ENCODE measurements around the gene RGS7. TPM values are rescaled to one million over a fixed set of nuclear protein-coding genes. Genes with fewer than 3 reads are reported as not detected.

RGS7 gene
- total RNA-seq: not detected
- polyA plus RNA-seq: not detected
- 0 to 0.09 (median 0.07) reads per million in 6 experiments for total RNA-seq

- POLR2A ChIA-PET: no interaction called here
- peaks cover 0 to 10% (median 5%) of the 10 kb centered on the region in 4 donors for H3K4me1 Mint-ChIP-seq
- no peaks in the 10 kb centered on the region for H3K36me3 Mint-ChIP-seq
- peaks cover 0 to 2% (median 0%) of the 10 kb centered on the region in 9 donors for H3K9me3 Mint-ChIP-seq
- H3K27me3 Mint-ChIP-seq: peaks cover 21 to 75% (median 39%) of the 10 kb centered on the region in 5 donors
- no peak within 1 kb of the TSS for H3K27ac Mint-ChIP-seq
- peak within 1 kb of the TSS in 8 of 10 donors; percentile 38 to 85 (median 59) for H3K4me3 Mint-ChIP-seq
- no peak for DNase-seq
- ATAC-seq: no peak
Measured at GRCh38 chr1:241356519-241357365, at the start of gene RGS7. RGS7 (minus strand) TSS chr1:241357205.

- Mint-ChIP-seq H3K27ac (no peak overlapping the region), H3K27me3 (peaks cover 2 to 36% (median 15%) of the 10 kb centered on the region in 5 donors), H3K4me1 (no peaks in the 10 kb centered on the region), H3K36me3 (no peaks in the 10 kb centered on the region), H3K9me3 (peaks cover 0 to 17% (median 0%) of the 10 kb centered on the region in 9 donors), H3K4me3 (no peak overlapping the region)
- ATAC-seq: no peak
- DNase-seq: no peak
- POLR2A ChIA-PET: no interaction called here
Measured at GRCh38 chr1:241406421-241406820, 49.4 kb upstream of the RGS7 start.

- Mint-ChIP-seq H3K9me3 (peaks cover 0 to 17% (median 2%) of the 10 kb centered on the region in 9 donors), H3K4me1 (no peaks in the 10 kb centered on the region), H3K4me3 (no peak overlapping the region), H3K27ac (no peak overlapping the region), H3K36me3 (no peaks in the 10 kb centered on the region), H3K27me3 (peaks cover 0 to 24% (median 4%) of the 10 kb centered on the region in 5 donors)
- ATAC-seq: no peak
- POLR2A ChIA-PET: no interaction called here
- DNase-seq: no peak
Measured at GRCh38 chr1:241401156-241401555, 44.2 kb upstream of the RGS7 start.

- DNase-seq (no peak), ATAC-seq (no peak)
- H3K4me3 Mint-ChIP-seq: no peak overlapping the region
- H3K27ac Mint-ChIP-seq: no peak overlapping the region
- POLR2A ChIA-PET: no interaction called here
- H3K36me3 Mint-ChIP-seq: no peaks in the 10 kb centered on the region
- H3K27me3 Mint-ChIP-seq: peaks cover 1 to 36% (median 11%) of the 10 kb centered on the region in 5 donors
- H3K4me1 Mint-ChIP-seq: no peaks in the 10 kb centered on the region
- peaks cover 0 to 5% (median 0%) of the 10 kb centered on the region in 9 donors for H3K9me3 Mint-ChIP-seq
Measured at GRCh38 chr1:241396747-241397681, 40.0 kb upstream of the RGS7 start.

GRCh38 chr1:241391926-241392710 is 35.1 kb upstream of the RGS7 start:
- POLR2A ChIA-PET: no interaction called here
- no peaks in the 10 kb centered on the region for H3K36me3 Mint-ChIP-seq
- H3K27ac Mint-ChIP-seq: no peak overlapping the region

GRCh38 chr1:241390526-241390925 is 33.5 kb upstream of the RGS7 start:
- no peak for ATAC-seq
- Mint-ChIP-seq H3K27ac (no peak overlapping the region), H3K4me3 (no peak overlapping the region), H3K4me1 (no peaks in the 10 kb centered on the region), H3K36me3 (no peaks in the 10 kb centered on the region), H3K27me3 (peaks cover 1 to 32% (median 15%) of the 10 kb centered on the region in 5 donors), H3K9me3 (peaks cover 0 to 2% (median 0%) of the 10 kb centered on the region in 9 donors)
- POLR2A ChIA-PET: no interaction called here
- no peak for DNase-seq

More at GRCh38 chr1:241391926-241392710, 35.1 kb upstream of the RGS7 start:
- DNase-seq (no peak), ATAC-seq (no peak)
- H3K4me3 Mint-ChIP-seq: no peak overlapping the region
- H3K9me3 Mint-ChIP-seq: peaks cover 0 to 4% (median 0%) of the 10 kb centered on the region in 9 donors
- peaks cover 1 to 44% (median 18%) of the 10 kb centered on the region in 5 donors for H3K27me3 Mint-ChIP-seq
- H3K4me1 Mint-ChIP-seq: no peaks in the 10 kb centered on the region

- peaks cover 2 to 31% (median 8%) of the 10 kb centered on the region in 5 donors for H3K27me3 Mint-ChIP-seq
- ATAC-seq (no peak), DNase-seq (no peak)
- H3K36me3 Mint-ChIP-seq: no peaks in the 10 kb centered on the region
- POLR2A ChIA-PET: no interaction called here
- H3K4me3 Mint-ChIP-seq: no peak overlapping the region
- no peaks in the 10 kb centered on the region for H3K4me1 Mint-ChIP-seq
- no peak overlapping the region for H3K27ac Mint-ChIP-seq
- H3K9me3 Mint-ChIP-seq: peaks cover 0 to 3% (median 0%) of the 10 kb centered on the region in 9 donors
Measured at GRCh38 chr1:241389400-241389799, 32.4 kb upstream of the RGS7 start.

- POLR2A ChIA-PET: no interaction called here
Measured at GRCh38 chr1:241387216-241387615, 30.2 kb upstream of the RGS7 start.

GRCh38 chr1:241376701-241377100 is 19.7 kb upstream of the RGS7 start:
- Mint-ChIP-seq H3K4me3 (no peak overlapping the region), H3K4me1 (no peaks in the 10 kb centered on the region), H3K27ac (no peak overlapping the region), H3K36me3 (peaks cover 0 to 7% (median 0%) of the 10 kb centered on the region in 3 donors), H3K27me3 (peaks cover 0 to 12% (median 3%) of the 10 kb centered on the region in 5 donors), H3K9me3 (peaks cover 0 to 16% (median 10%) of the 10 kb centered on the region in 9 donors)
- DNase-seq: no peak
- POLR2A ChIA-PET: no interaction called here
- ATAC-seq: no peak

More at GRCh38 chr1:241387216-241387615, 30.2 kb upstream of the RGS7 start:
- H3K27me3 Mint-ChIP-seq: peaks cover 1 to 18% (median 8%) of the 10 kb centered on the region in 5 donors
- no peak overlapping the region for H3K27ac Mint-ChIP-seq
- no peak overlapping the region for H3K4me3 Mint-ChIP-seq
- peaks cover 0 to 6% (median 2%) of the 10 kb centered on the region in 9 donors for H3K9me3 Mint-ChIP-seq
- no peak for ATAC-seq
- no peaks in the 10 kb centered on the region for H3K4me1 Mint-ChIP-seq
- H3K36me3 Mint-ChIP-seq: peaks cover 0 to under 1% (median 0%) of the 10 kb centered on the region in 3 donors
- no peak for DNase-seq

GRCh38 chr1:241375886-241376285 is 18.9 kb upstream of the RGS7 start:
- POLR2A ChIA-PET: no interaction called here
- no peaks in the 10 kb centered on the region for H3K4me1 Mint-ChIP-seq
- H3K27ac Mint-ChIP-seq: no peak overlapping the region
- peaks cover 0 to 12% (median 2%) of the 10 kb centered on the region in 5 donors for H3K27me3 Mint-ChIP-seq
- DNase-seq (no peak), ATAC-seq (no peak)
- no peaks in the 10 kb centered on the region for H3K36me3 Mint-ChIP-seq
- peaks cover 0 to 9% (median 5%) of the 10 kb centered on the region in 9 donors for H3K9me3 Mint-ChIP-seq
- H3K4me3 Mint-ChIP-seq: no peak overlapping the region

- Mint-ChIP-seq H3K4me1 (no peaks in the 10 kb centered on the region), H3K27me3 (peaks cover 7 to 29% (median 12%) of the 10 kb centered on the region in 5 donors), H3K36me3 (no peaks in the 10 kb centered on the region), H3K27ac (no peak overlapping the region), H3K4me3 (no peak overlapping the region), H3K9me3 (peaks cover 0 to 19% (median 2%) of the 10 kb centered on the region in 9 donors)
- DNase-seq (no peak), ATAC-seq (no peak)
- POLR2A ChIA-PET: no interaction called here
Measured at GRCh38 chr1:241366196-241366595, 9.2 kb upstream of the RGS7 start.

- Mint-ChIP-seq H3K4me3 (no peak overlapping the region), H3K4me1 (peaks cover 0 to 4% (median 3%) of the 10 kb centered on the region in 4 donors), H3K36me3 (no peaks in the 10 kb centered on the region), H3K27me3 (peaks cover 25 to 61% (median 29%) of the 10 kb centered on the region in 5 donors), H3K9me3 (peaks cover 0 to 19% (median 0%) of the 10 kb centered on the region in 9 donors), H3K27ac (no peak overlapping the region)
- DNase-seq (no peak), ATAC-seq (no peak)
- POLR2A ChIA-PET: no interaction called here
Measured at GRCh38 chr1:241362350-241362749, 5.3 kb upstream of the RGS7 start.
